Glutamatergic neuron (in vitro differentiated cells): Measurements from ENCODE around the gene PIAS1. TPM values are rescaled to one million over a fixed set of nuclear protein-coding genes. Genes with fewer than 3 reads are reported as not detected.

Experiments
- DNase-seq: peaks from one replicate; pipeline ENCODE4 v3.0.0; 2022
- H3K27ac Mint-ChIP-seq: one replicate; pipeline ENCODE4 v1.8.0; 2020; ENCODE audit warnings: mild to moderate bottlenecking, mixed read lengths, inconsistent platforms; ENCODE audit not compliant: unreplicated experiment
- H3K27me3 Mint-ChIP-seq: one replicate; pipeline ENCODE4 v1.8.0; 2020; ENCODE audit warnings: mild to moderate bottlenecking, moderate library complexity, mixed read lengths, inconsistent platforms; ENCODE audit not compliant: unreplicated experiment
- H3K36me3 Mint-ChIP-seq: one replicate; pipeline ENCODE4 v1.8.0; 2020; ENCODE audit warnings: mild to moderate bottlenecking, mixed read lengths, inconsistent platforms; ENCODE audit not compliant: unreplicated experiment
- H3K4me1 Mint-ChIP-seq: one replicate; pipeline ENCODE4 v1.8.0; 2020; ENCODE audit warnings: mild to moderate bottlenecking, low read depth, mixed read lengths, inconsistent platforms; ENCODE audit not compliant: unreplicated experiment
- H3K4me3 Mint-ChIP-seq: one replicate; pipeline ENCODE4 v1.8.0; 2020; ENCODE audit warnings: mild to moderate bottlenecking, mixed read lengths, inconsistent platforms; ENCODE audit not compliant: unreplicated experiment
- H3K9me3 Mint-ChIP-seq: one replicate; pipeline ENCODE4 v1.8.0; 2020; ENCODE audit warnings: mild to moderate bottlenecking, moderate library complexity, mixed read lengths, inconsistent platforms; ENCODE audit not compliant: unreplicated experiment
- total RNA-seq: library from RNA; stranded (reverse); fragmentation: NEBNext Ultra II Directional; extraction: Animal tissue kit (Norgen Biotek cat#: 25700); gene quantifications from one replicate; pipeline ENCODE4 v1.2.1, GENCODE V29; 2021; ENCODE audit not compliant: unreplicated experiment
- TF ChIP-seq, protein P1 (sequence below): fragments of 200-600 bp; sonication (generic); IDR thresholded peaks from one replicate; pipeline ENCODE4 v1.5.0; 2021; ENCODE audit not compliant: partially characterized antibody, unreplicated experiment

PIAS1 gene
- total RNA-seq, 1 donor from 2014 or later = 64.9 TPM

DNA sequence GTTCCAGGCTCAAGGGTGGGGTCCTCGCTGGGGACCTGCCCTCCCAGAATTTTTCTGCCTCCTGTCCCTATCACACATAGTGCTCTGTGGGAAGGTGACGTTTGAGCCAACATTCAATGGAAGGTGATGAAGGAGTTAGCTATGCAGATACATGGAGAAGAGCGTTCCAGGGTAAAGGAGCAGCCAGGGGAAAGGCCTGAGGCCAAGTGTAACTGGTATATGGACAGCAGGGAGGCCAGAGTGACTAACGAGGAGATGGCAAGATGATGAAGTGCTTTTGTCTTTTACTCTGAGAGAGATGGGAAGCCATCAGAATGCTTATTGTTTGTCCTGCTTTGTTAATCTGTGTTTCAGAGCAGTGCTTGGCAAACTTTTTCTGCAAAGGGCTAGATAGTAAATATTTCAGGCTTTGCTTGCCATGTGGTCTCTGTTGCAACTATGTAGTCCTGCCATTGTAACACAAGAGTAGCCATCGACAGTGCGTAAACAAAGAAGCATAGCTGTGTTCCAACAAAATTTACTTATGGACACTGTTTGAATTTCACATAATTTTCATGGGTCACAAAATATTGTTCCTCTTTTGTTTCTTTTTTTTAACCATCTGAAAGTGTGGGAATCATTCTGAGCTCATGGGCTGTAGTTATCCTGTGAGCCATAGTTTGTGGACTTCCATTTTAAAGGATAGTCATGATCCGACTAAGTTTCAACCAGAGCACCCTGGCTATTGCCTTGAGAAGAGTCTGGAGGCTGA lies 25.8 kb upstream of the PIAS1 start:
- peaks cover 3% of the 10 kb centered on the region for H3K9me3 Mint-ChIP-seq
- no peak overlapping the region for H3K27ac Mint-ChIP-seq
- no peaks in the 10 kb centered on the region for H3K36me3 Mint-ChIP-seq
- peaks cover 2% of the 10 kb centered on the region for H3K27me3 Mint-ChIP-seq
- TF ChIP-seq, protein P1, sequence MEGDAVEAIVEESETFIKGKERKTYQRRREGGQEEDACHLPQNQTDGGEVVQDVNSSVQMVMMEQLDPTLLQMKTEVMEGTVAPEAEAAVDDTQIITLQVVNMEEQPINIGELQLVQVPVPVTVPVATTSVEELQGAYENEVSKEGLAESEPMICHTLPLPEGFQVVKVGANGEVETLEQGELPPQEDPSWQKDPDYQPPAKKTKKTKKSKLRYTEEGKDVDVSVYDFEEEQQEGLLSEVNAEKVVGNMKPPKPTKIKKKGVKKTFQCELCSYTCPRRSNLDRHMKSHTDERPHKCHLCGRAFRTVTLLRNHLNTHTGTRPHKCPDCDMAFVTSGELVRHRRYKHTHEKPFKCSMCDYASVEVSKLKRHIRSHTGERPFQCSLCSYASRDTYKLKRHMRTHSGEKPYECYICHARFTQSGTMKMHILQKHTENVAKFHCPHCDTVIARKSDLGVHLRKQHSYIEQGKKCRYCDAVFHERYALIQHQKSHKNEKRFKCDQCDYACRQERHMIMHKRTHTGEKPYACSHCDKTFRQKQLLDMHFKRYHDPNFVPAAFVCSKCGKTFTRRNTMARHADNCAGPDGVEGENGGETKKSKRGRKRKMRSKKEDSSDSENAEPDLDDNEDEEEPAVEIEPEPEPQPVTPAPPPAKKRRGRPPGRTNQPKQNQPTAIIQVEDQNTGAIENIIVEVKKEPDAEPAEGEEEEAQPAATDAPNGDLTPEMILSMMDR = no peak
- DNase-seq = no peak
- no peaks in the 10 kb centered on the region for H3K4me1 Mint-ChIP-seq
- H3K4me3 Mint-ChIP-seq = no peak overlapping the region

DNA sequence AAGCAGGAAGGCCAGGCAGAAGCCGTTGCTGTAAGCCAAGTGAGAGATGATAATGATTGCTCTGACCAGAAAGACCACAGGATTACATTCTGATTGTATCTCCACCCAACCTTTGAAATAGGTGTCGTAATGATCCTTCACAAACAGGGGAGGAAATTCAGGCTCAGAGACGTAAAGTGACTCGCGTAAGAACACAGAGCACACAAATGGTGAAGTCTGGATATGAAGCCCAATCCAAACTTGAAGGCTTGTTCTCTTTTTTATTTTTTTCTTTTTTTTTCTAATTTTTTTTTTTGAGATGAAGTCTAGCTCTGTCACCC lies 25.3 kb upstream of the PIAS1 start:
- TF ChIP-seq, protein P1 = no peak
- Mint-ChIP-seq H3K27ac (no peak overlapping the region), H3K27me3 (peaks cover 2% of the 10 kb centered on the region)

GRCh38 chr15:68029959-68030358 lies 24.2 kb upstream of the PIAS1 start:
- DNase-seq = no peak
- no peaks in the 10 kb centered on the region for H3K36me3 Mint-ChIP-seq
- H3K27me3 Mint-ChIP-seq = peaks cover 2% of the 10 kb centered on the region
- H3K4me3 Mint-ChIP-seq = no peak overlapping the region
- H3K4me1 Mint-ChIP-seq = no peaks in the 10 kb centered on the region
- no peak overlapping the region for H3K27ac Mint-ChIP-seq
- peaks cover 3% of the 10 kb centered on the region for H3K9me3 Mint-ChIP-seq
- TF ChIP-seq, protein P1 = no peak

More for the DNA sequence above, 25.3 kb upstream of the PIAS1 start:
- Mint-ChIP-seq H3K4me3 (no peak overlapping the region), H3K4me1 (no peaks in the 10 kb centered on the region), H3K36me3 (no peaks in the 10 kb centered on the region), H3K9me3 (peaks cover 3% of the 10 kb centered on the region)
- DNase-seq = no peak

DNA sequence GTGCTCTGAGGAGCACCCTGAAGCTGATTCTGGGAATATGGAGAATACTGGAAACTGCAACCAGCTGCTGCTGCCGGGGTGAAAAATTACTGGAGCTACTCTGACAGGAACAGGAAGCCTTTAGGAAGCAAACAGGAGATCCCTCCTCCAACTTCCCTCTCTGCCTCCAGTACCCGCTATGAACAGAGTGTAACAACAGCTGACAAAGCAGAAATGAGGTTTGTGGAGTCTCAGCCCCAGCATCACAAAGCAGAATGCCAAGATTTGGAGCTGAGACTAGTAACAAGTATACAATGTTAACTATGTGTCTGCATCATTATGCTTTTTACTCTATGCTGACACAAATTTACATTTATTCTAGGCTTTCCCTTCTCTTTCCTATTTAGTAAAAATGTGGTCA lies 22.7 kb upstream of the PIAS1 start:
- Mint-ChIP-seq H3K27me3 (peaks cover 2% of the 10 kb centered on the region), H3K4me3 (no peak overlapping the region), H3K4me1 (no peaks in the 10 kb centered on the region), H3K27ac (no peak overlapping the region), H3K36me3 (peaks cover 5% of the 10 kb centered on the region), H3K9me3 (peaks cover 3% of the 10 kb centered on the region)
- DNase-seq = no peak
- TF ChIP-seq, protein P1 = no peak

DNA sequence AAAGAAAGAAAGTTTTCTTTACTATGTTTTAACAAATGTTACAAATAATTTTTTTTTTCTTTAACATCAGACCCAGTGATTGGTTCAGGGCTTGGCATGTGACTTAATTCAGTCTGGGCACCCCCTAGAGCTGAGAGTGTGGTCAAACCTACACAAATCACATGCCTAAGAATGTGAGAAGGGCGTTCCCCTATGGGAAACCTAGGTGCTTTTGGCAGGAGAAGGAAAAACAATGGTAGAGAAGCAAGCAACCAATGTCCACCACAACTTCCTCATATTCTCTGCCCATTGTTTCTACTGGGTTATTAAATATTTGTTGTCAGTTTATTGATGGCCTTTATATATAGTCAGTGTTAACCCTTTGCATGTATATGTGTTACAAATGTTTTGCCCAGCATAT lies 21.4 kb upstream of the PIAS1 start:
- peaks cover 5% of the 10 kb centered on the region for H3K36me3 Mint-ChIP-seq
- TF ChIP-seq, protein P1 = no peak
- no peak overlapping the region for H3K4me3 Mint-ChIP-seq
- no peaks in the 10 kb centered on the region for H3K27me3 Mint-ChIP-seq
- H3K27ac Mint-ChIP-seq = no peak overlapping the region
- no peak for DNase-seq
- no peaks in the 10 kb centered on the region for H3K4me1 Mint-ChIP-seq
- peaks cover 3% of the 10 kb centered on the region for H3K9me3 Mint-ChIP-seq
